ENCODE results near the gene EYS.

EYS gene

GRCh38 chr6:64014595-64014994 is 1692.4 kb downstream of the EYS start:
- H3K36me3 ChIP-seq (ENCODE audit: insufficient read depth, low read length): no peaks in the 10 kb centered on the region
- H3K9ac ChIP-seq (ENCODE audit: insufficient read length): no peak overlapping the region
- H3K4me3 ChIP-seq: no peak overlapping the region
- no peak for DNase-seq (ENCODE audit: low read depth, low spot score)
- no peak for TF ChIP-seq FOXP2 (optimal IDR thresholded peaks at IDR 0.05; ENCODE audit: control extremely low read depth, extremely low read length, insufficient read depth)
- no peak for TF ChIP-seq POLR2AphosphoS5 (IDR thresholded peaks at IDR 0.05; ENCODE audit: borderline replicate concordance, low read depth, low read length)
- no peak for TF ChIP-seq EZH2 (IDR thresholded peaks at IDR 0.05)
- no peaks in the 10 kb centered on the region for H3K9me3 ChIP-seq (ENCODE audit: low read depth, low read length)
- H3K27ac ChIP-seq: no peak overlapping the region

- no peak overlapping the region for H3K9ac ChIP-seq (ENCODE audit: insufficient read length)
- H3K27ac ChIP-seq: no peak overlapping the region
- no peaks in the 10 kb centered on the region for H3K36me3 ChIP-seq (ENCODE audit: insufficient read depth, low read length)
- TF ChIP-seq EZH2 (IDR thresholded peaks at IDR 0.05): no peak
- no peak for TF ChIP-seq FOXP2 (optimal IDR thresholded peaks at IDR 0.05; ENCODE audit: control extremely low read depth, extremely low read length, insufficient read depth)
- TF ChIP-seq POLR2AphosphoS5 (IDR thresholded peaks at IDR 0.05; ENCODE audit: borderline replicate concordance, low read depth, low read length): no peak
- DNase-seq (ENCODE audit: low read depth, low spot score): no peak
- H3K9me3 ChIP-seq (ENCODE audit: low read depth, low read length): no peaks in the 10 kb centered on the region
- no peak overlapping the region for H3K4me3 ChIP-seq
Measured at GRCh38 chr6:64013011-64013410, 1694.0 kb downstream of the EYS start.

GRCh38 chr6:64012351-64013001 is 1694.5 kb downstream of the EYS start:
- H3K36me3 ChIP-seq (ENCODE audit: insufficient read depth, low read length): no peaks in the 10 kb centered on the region
- no peaks in the 10 kb centered on the region for H3K9me3 ChIP-seq (ENCODE audit: low read depth, low read length)
- peak; percentile 50 for DNase-seq (ENCODE audit: low read depth, low spot score)
- no peak overlapping the region for H3K9ac ChIP-seq (ENCODE audit: insufficient read length)
- H3K27ac ChIP-seq: no peak overlapping the region
- no peak for TF ChIP-seq EZH2 (IDR thresholded peaks at IDR 0.05)
- no peak for TF ChIP-seq FOXP2 (optimal IDR thresholded peaks at IDR 0.05; ENCODE audit: control extremely low read depth, extremely low read length, insufficient read depth)
- TF ChIP-seq POLR2AphosphoS5 (IDR thresholded peaks at IDR 0.05; ENCODE audit: borderline replicate concordance, low read depth, low read length): no peak
- no peak overlapping the region for H3K4me3 ChIP-seq

- H3K27ac ChIP-seq: no peak overlapping the region
- H3K36me3 ChIP-seq (ENCODE audit: insufficient read depth, low read length): no peaks in the 10 kb centered on the region
- H3K4me3 ChIP-seq: no peak overlapping the region
- DNase-seq (ENCODE audit: low read depth, low spot score): no peak
- no peak for TF ChIP-seq FOXP2 (optimal IDR thresholded peaks at IDR 0.05; ENCODE audit: control extremely low read depth, extremely low read length, insufficient read depth)
- TF ChIP-seq EZH2 (IDR thresholded peaks at IDR 0.05): no peak
- no peak for TF ChIP-seq POLR2AphosphoS5 (IDR thresholded peaks at IDR 0.05; ENCODE audit: borderline replicate concordance, low read depth, low read length)
- H3K9ac ChIP-seq (ENCODE audit: insufficient read length): no peak overlapping the region
- no peaks in the 10 kb centered on the region for H3K9me3 ChIP-seq (ENCODE audit: low read depth, low read length)
Measured at GRCh38 chr6:64010666-64011065, 1696.4 kb downstream of the EYS start.

GRCh38 chr6:64010010-64010409 is 1697.0 kb downstream of the EYS start:
- Histone ChIP-seq H3K36me3 (ENCODE audit: insufficient read depth, low read length) (no peaks in the 10 kb centered on the region), H3K27ac (no peak overlapping the region), H3K9me3 (ENCODE audit: low read depth, low read length) (no peaks in the 10 kb centered on the region), H3K9ac (ENCODE audit: insufficient read length) (no peak overlapping the region), H3K4me3 (no peak overlapping the region)
- TF ChIP-seq EZH2 (IDR thresholded peaks at IDR 0.05) (no peak), FOXP2 (optimal IDR thresholded peaks at IDR 0.05; ENCODE audit: control extremely low read depth, extremely low read length, insufficient read depth) (no peak), POLR2AphosphoS5 (IDR thresholded peaks at IDR 0.05; ENCODE audit: borderline replicate concordance, low read depth, low read length) (no peak)
- no peak for DNase-seq (ENCODE audit: low read depth, low spot score)

GRCh38 chr6:64006246-64006645 is 1700.8 kb downstream of the EYS start:
- DNase-seq (ENCODE audit: low read depth, low spot score): no peak
- no peaks in the 10 kb centered on the region for H3K9me3 ChIP-seq (ENCODE audit: low read depth, low read length)
- no peak overlapping the region for H3K9ac ChIP-seq (ENCODE audit: insufficient read length)
- no peak for TF ChIP-seq POLR2AphosphoS5 (IDR thresholded peaks at IDR 0.05; ENCODE audit: borderline replicate concordance, low read depth, low read length)
- no peak overlapping the region for H3K27ac ChIP-seq
- no peaks in the 10 kb centered on the region for H3K36me3 ChIP-seq (ENCODE audit: insufficient read depth, low read length)
- no peak overlapping the region for H3K4me3 ChIP-seq

- TF ChIP-seq FOXP2 (optimal IDR thresholded peaks at IDR 0.05; ENCODE audit: control extremely low read depth, extremely low read length, insufficient read depth): no peak
- TF ChIP-seq POLR2AphosphoS5 (IDR thresholded peaks at IDR 0.05; ENCODE audit: borderline replicate concordance, low read depth, low read length): no peak
- no peak for TF ChIP-seq EZH2 (IDR thresholded peaks at IDR 0.05)
- Histone ChIP-seq H3K9ac (ENCODE audit: insufficient read length) (no peak overlapping the region), H3K27ac (no peak overlapping the region), H3K36me3 (ENCODE audit: insufficient read depth, low read length) (no peaks in the 10 kb centered on the region), H3K4me3 (no peak overlapping the region), H3K9me3 (ENCODE audit: low read depth, low read length) (no peaks in the 10 kb centered on the region)
- DNase-seq (ENCODE audit: low read depth, low spot score): no peak
Measured at GRCh38 chr6:64000818-64001491, 1706.1 kb downstream of the EYS start.

- no peak for DNase-seq (ENCODE audit: low read depth, low spot score)
- TF ChIP-seq EZH2 (IDR thresholded peaks at IDR 0.05) (no peak), FOXP2 (optimal IDR thresholded peaks at IDR 0.05; ENCODE audit: control extremely low read depth, extremely low read length, insufficient read depth) (no peak), POLR2AphosphoS5 (IDR thresholded peaks at IDR 0.05; ENCODE audit: borderline replicate concordance, low read depth, low read length) (no peak)
- Histone ChIP-seq H3K4me3 (no peak overlapping the region), H3K36me3 (ENCODE audit: insufficient read depth, low read length) (no peaks in the 10 kb centered on the region), H3K9ac (ENCODE audit: insufficient read length) (no peak overlapping the region), H3K9me3 (ENCODE audit: low read depth, low read length) (no peaks in the 10 kb centered on the region), H3K27ac (no peak overlapping the region)
Measured at GRCh38 chr6:63999613-64000012, 1707.4 kb downstream of the EYS start.

Measured in SK-N-MC (cell line).